ENCODE measurements around the gene CLDN19. TPM values are rescaled to one million over a fixed set of nuclear protein-coding genes. Genes with fewer than 3 reads are reported as not detected.

The CLDN19 gene
- total and polyA plus RNA-seq, 2 of the 8 experiments (the other 6 are each of a cell fraction or from before 2014, with no cell fraction given): 9.7 to 17.2 TPM

DNA sequence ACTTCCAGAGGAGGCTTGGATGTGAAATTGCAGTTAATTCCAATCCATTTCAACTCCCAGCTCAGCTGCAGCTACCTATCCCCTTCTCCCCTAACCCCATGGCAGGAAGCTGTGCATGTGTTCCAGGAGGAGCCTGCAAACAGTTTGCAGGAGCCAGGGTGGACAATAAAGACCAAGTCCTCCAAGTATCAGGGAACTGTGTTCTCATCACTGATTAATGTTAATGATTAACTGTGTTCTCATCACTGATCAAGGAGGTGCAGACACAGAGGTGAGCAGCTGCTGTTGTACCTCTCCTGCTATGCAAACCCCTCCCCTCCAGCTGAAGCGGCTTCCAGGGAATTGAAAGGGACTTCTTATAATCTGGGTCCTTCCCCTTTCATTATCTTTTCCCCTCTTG is 19.2 kb downstream of the CLDN19 start (continued):
- TF ChIP-seq, protein P1, sequence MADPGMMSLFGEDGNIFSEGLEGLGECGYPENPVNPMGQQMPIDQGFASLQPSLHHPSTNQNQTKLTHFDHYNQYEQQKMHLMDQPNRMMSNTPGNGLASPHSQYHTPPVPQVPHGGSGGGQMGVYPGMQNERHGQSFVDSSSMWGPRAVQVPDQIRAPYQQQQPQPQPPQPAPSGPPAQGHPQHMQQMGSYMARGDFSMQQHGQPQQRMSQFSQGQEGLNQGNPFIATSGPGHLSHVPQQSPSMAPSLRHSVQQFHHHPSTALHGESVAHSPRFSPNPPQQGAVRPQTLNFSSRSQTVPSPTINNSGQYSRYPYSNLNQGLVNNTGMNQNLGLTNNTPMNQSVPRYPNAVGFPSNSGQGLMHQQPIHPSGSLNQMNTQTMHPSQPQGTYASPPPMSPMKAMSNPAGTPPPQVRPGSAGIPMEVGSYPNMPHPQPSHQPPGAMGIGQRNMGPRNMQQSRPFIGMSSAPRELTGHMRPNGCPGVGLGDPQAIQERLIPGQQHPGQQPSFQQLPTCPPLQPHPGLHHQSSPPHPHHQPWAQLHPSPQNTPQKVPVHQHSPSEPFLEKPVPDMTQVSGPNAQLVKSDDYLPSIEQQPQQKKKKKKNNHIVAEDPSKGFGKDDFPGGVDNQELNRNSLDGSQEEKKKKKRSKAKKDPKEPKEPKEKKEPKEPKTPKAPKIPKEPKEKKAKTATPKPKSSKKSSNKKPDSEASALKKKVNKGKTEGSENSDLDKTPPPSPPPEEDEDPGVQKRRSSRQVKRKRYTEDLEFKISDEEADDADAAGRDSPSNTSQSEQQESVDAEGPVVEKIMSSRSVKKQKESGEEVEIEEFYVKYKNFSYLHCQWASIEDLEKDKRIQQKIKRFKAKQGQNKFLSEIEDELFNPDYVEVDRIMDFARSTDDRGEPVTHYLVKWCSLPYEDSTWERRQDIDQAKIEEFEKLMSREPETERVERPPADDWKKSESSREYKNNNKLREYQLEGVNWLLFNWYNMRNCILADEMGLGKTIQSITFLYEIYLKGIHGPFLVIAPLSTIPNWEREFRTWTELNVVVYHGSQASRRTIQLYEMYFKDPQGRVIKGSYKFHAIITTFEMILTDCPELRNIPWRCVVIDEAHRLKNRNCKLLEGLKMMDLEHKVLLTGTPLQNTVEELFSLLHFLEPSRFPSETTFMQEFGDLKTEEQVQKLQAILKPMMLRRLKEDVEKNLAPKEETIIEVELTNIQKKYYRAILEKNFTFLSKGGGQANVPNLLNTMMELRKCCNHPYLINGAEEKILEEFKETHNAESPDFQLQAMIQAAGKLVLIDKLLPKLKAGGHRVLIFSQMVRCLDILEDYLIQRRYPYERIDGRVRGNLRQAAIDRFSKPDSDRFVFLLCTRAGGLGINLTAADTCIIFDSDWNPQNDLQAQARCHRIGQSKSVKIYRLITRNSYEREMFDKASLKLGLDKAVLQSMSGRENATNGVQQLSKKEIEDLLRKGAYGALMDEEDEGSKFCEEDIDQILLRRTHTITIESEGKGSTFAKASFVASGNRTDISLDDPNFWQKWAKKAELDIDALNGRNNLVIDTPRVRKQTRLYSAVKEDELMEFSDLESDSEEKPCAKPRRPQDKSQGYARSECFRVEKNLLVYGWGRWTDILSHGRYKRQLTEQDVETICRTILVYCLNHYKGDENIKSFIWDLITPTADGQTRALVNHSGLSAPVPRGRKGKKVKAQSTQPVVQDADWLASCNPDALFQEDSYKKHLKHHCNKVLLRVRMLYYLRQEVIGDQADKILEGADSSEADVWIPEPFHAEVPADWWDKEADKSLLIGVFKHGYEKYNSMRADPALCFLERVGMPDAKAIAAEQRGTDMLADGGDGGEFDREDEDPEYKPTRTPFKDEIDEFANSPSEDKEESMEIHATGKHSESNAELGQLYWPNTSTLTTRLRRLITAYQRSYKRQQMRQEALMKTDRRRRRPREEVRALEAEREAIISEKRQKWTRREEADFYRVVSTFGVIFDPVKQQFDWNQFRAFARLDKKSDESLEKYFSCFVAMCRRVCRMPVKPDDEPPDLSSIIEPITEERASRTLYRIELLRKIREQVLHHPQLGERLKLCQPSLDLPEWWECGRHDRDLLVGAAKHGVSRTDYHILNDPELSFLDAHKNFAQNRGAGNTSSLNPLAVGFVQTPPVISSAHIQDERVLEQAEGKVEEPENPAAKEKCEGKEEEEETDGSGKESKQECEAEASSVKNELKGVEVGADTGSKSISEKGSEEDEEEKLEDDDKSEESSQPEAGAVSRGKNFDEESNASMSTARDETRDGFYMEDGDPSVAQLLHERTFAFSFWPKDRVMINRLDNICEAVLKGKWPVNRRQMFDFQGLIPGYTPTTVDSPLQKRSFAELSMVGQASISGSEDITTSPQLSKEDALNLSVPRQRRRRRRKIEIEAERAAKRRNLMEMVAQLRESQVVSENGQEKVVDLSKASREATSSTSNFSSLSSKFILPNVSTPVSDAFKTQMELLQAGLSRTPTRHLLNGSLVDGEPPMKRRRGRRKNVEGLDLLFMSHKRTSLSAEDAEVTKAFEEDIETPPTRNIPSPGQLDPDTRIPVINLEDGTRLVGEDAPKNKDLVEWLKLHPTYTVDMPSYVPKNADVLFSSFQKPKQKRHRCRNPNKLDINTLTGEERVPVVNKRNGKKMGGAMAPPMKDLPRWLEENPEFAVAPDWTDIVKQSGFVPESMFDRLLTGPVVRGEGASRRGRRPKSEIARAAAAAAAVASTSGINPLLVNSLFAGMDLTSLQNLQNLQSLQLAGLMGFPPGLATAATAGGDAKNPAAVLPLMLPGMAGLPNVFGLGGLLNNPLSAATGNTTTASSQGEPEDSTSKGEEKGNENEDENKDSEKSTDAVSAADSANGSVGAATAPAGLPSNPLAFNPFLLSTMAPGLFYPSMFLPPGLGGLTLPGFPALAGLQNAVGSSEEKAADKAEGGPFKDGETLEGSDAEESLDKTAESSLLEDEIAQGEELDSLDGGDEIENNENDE (IDR thresholded peaks at IDR 0.05; ENCODE audit: insufficient replicate concordance, low read length): no peak
- no peak for TF ChIP-seq SRF (IDR thresholded peaks at IDR 0.05; ENCODE audit: low read depth, low read length)
- TF ChIP-seq POLR2AphosphoS5 (IDR thresholded peaks at IDR 0.05; ENCODE audit: low read depth, low read length): no peak
- no peak for TF ChIP-seq KDM5A (IDR thresholded peaks at IDR 0.05; ENCODE audit: low read length)
- TF ChIP-seq HDAC2 (IDR thresholded peaks at IDR 0.05; ENCODE audit: borderline replicate concordance in 1 of 2, low read depth in 2 of 2, low read length in 2 of 2): no peak
- TF ChIP-seq NANOG (IDR thresholded peaks at IDR 0.05; ENCODE audit: insufficient read depth, low read depth, low read length, poor library complexity, severe bottlenecking): no peak
- TF ChIP-seq KDM1A (IDR thresholded peaks at IDR 0.05; ENCODE audit: borderline replicate concordance, low read length): no peak

All from H1 (cell line).